H1 (cell line): ENCODE results near the gene CROCC2. TPM values are rescaled to one million over a fixed set of nuclear protein-coding genes. Genes with fewer than 3 reads are reported as not detected.

Experiments
- BACH1 ChIP-seq: IDR thresholded peaks from 2 replicates; pipeline ENCODE4 v1.6.1; 2012; ENCODE audit warnings: low read length, improper control_type of control experiment
- RXRA ChIP-seq: IDR thresholded peaks from 2 replicates; pipeline ENCODE4 v1.6.1; 2011; ENCODE audit warnings: low read depth, mild to moderate bottlenecking, low read length, moderate library complexity; ENCODE audit not compliant: insufficient read depth
- polyA plus RNA-seq, 7 experiments: library from polyadenylated mRNA; depleted of rRNA in 3 of 7; stranded (reverse) in 5 of 7; unstranded in 2 of 7; fragments of >200 nt in 5 of 7; fragments of 200-250 nt in 2 of 7; gene quantifications; 1 replicate in 5 of 7; 2 replicates in 1 of 7; 4 replicates in 1 of 7; pipeline versions ENCODE4 v1.2.1 to v1.2.3, GENCODE V29; 2011 to 2013; ENCODE audit warnings: missing spikeins in 2 of 7, mixed read lengths in 2 of 7
- total RNA-seq: library from RNA; stranded (reverse); fragmentation: NEBNext Ultra II Directional; extraction: Animal tissue kit (Norgen Biotek cat#: 25700); gene quantifications from 2 replicates; pipeline ENCODE4 v1.2.1, GENCODE V29; 2021

CROCC2 gene
- total and polyA plus RNA-seq, 2 of the 8 experiments (the other 6 are each of a cell fraction or from before 2014, with no cell fraction given) = not detected

- TF ChIP-seq BACH1 = no peak
- TF ChIP-seq RXRA = no peak
These were observed 60.3 kb downstream of the CROCC2 start (continued) for GRCh38 chr2:240966457-240966905.
